ENCODE measurements around the gene PRXL2B. TPM values are rescaled to one million over a fixed set of nuclear protein-coding genes. Genes with fewer than 3 reads are reported as not detected.
"Not testable (repeated sequence)": the region's sequence is repeated elsewhere in the genome, so short reads cannot be mapped to it uniquely, and the experiment has no call there.

The PRXL2B gene
- total RNA-seq, 1 donor, result 15.5 TPM

- peak; percentile 48 for DNase-seq (ENCODE audit: low read depth)
- peak overlapping the region; percentile 52 for H3K4me3 ChIP-seq (ENCODE audit: low read depth, low read length)
- TF ChIP-seq CTCF (IDR thresholded peaks at IDR 0.05; ENCODE audit: insufficient read depth, low read length), result no peak
These were observed 40.6 kb upstream of the PRXL2B start for GRCh38 chr1:2545754-2546514.

DNA sequence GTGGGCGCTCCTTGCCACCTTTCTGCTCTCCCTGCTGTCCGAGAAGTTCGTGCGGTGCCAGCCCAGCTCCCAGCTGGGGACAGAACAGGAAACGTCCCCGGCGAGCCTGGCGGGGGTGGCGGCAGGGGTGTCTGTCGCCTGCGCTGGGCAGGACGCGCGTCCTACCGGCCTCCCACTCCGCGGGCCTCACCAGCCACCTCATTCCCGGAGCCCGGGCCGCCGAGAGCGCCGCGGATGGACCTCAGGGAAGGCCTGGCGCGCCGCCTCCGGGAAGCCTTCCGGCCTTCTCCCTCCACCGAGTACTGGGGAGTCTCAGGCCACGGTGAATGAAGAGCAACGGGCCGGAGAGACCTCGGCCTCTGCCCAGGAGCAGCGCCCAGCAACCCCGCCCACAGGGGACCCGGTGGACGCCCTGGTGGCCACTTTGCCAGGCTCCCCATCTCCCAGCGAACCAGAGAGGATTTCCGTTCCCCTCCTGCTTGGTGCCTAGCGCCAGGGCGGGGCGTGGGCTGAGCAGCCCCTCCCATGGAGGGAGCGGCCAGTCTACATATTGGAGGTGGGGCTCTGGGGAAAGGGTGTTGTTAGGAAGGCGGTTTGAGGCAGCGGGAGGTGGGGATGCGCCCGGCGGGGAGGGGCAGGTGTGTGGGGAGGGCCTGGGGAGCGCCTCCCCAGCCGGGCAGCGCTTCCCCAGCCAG, 39.9 kb upstream of the PRXL2B start:
- TF ChIP-seq CTCF (IDR thresholded peaks at IDR 0.05; ENCODE audit: insufficient read depth, low read length), result no peak
- peak overlapping the region; percentile 52 for H3K4me3 ChIP-seq (ENCODE audit: low read depth, low read length)
- DNase-seq (ENCODE audit: low read depth), result peak; percentile 56

DNA sequence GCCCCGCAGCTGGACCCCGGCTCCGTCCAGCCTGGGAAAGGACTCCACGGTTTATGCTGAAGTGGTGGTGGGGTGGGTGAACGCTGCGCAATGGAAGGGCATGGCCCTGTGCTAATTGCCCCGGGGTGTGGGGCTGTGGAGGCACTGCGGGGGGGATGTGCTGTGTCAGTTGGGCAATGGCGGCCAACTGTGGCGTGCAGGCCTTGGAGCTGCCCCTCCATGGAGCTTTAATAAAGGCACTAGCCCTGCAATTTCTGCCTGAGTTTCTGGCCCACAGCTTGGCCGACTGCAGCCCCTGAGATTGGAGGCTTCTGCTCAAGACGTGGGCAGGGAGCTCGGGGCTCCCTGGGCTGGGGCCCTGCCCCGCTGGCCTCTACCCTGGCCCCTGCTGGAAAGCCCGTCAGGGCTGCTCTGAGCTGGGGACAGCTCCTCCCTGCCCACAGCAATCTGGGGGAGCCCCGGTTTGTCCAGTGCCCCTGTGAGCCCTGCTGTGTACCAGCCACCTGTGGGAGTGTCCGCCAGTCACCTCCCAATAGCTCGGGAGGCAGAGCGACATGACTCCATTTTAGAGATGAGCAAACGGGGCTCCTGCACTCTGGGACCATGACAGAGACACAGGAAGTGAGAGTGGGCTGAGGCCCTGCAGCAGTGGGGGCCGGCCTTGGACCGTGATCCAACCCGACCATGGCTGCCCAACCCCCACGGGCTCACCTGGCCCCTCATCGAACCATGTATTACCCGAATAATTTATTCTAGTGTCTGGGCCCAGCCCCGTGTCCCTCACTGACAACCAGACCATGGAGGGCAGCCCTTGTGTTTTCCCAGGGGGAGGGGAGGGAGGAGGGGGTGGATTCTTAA, 39.1 kb upstream of the PRXL2B start:
- no peak for TF ChIP-seq CTCF (IDR thresholded peaks at IDR 0.05; ENCODE audit: insufficient read depth, low read length)
- H3K4me3 ChIP-seq (ENCODE audit: low read depth, low read length), result no peak overlapping the region
- no peak for DNase-seq (ENCODE audit: low read depth)

GRCh38 chr1:2548068-2548589, 38.4 kb upstream of the PRXL2B start:
- DNase-seq (ENCODE audit: low read depth), result peak; percentile 64
- no peak overlapping the region for H3K4me3 ChIP-seq (ENCODE audit: low read depth, low read length)
- peak; percentile 96 for TF ChIP-seq CTCF (IDR thresholded peaks at IDR 0.05; ENCODE audit: insufficient read depth, low read length)

- DNase-seq (ENCODE audit: low read depth); H3K4me3 ChIP-seq (ENCODE audit: low read depth, low read length): not testable (repeated sequence)
These were observed 37.1 kb upstream of the PRXL2B start for GRCh38 chr1:2549367-2550029.

- not testable (repeated sequence) for H3K4me3 ChIP-seq (ENCODE audit: low read depth, low read length); DNase-seq (ENCODE audit: low read depth)
These were observed 36.2 kb upstream of the PRXL2B start for GRCh38 chr1:2550309-2550861.

GRCh38 chr1:2551544-2551943, 35.0 kb upstream of the PRXL2B start:
- not testable (repeated sequence) for DNase-seq (ENCODE audit: low read depth)

More at GRCh38 chr1:2551544-2551943, 35.0 kb upstream of the PRXL2B start:
- H3K4me3 ChIP-seq (ENCODE audit: low read depth, low read length), result not testable (repeated sequence)
